Activated CD8-positive, alpha-beta T cell treated with anti-CD3 and anti-CD28 coated beads for 36 hours (primary cell): Measurements from ENCODE around the gene RPL41. TPM values are rescaled to one million over a fixed set of nuclear protein-coding genes. Genes with fewer than 3 reads are reported as not detected.
A peak's percentile ranks its signal among the peaks of the same experiment; 100 is the strongest.
"Not testable (repeated sequence)": the region's sequence is repeated elsewhere in the genome, so short reads cannot be mapped to it uniquely, and the experiment has no call there.

Source experiments
- ATAC-seq: fragments of 200-7000 bp; cut with Tn5 transposase; one replicate; pipeline ENCODE4 v1.10.0; 2021; ENCODE audit warnings: mild to moderate bottlenecking, moderate library complexity
- CTCF ChIA-PET: fragments of 350-600 bp; sonication (Branson Sonifier 250); formaldehyde crosslinking; loops from one replicate; lab custom pipeline; 2021; ENCODE audit warnings: antibody characterized with exemption; lab: Charles Lee
- POLR2A ChIA-PET: fragments of 350-600 bp; sonication (Branson Sonifier 250); formaldehyde crosslinking; loops from one replicate; lab custom pipeline; 2021; ENCODE audit warnings: antibody characterized with exemption; lab: Charles Lee
- DNase-seq: peaks from one replicate; pipeline ENCODE4 v3.0.0-alpha.2; 2020
- H3K27ac Mint-ChIP-seq: one replicate; pipeline ENCODE4 v1.8.0; 2021; ENCODE audit warnings: mild to moderate bottlenecking, mixed read lengths
- H3K27me3 Mint-ChIP-seq: one replicate; pipeline ENCODE4 v1.8.0; 2021; ENCODE audit warnings: mixed read lengths
- H3K36me3 Mint-ChIP-seq: one replicate; pipeline ENCODE4 v1.8.0; 2021; ENCODE audit warnings: low read depth, mixed read lengths
- H3K4me1 Mint-ChIP-seq: one replicate; pipeline ENCODE4 v1.8.0; 2021; ENCODE audit warnings: low read depth, mixed read lengths
- H3K4me3 Mint-ChIP-seq: one replicate; pipeline ENCODE4 v1.8.0; 2021; ENCODE audit warnings: mild to moderate bottlenecking, moderate library complexity, mixed read lengths
- H3K9me3 Mint-ChIP-seq: one replicate; pipeline ENCODE4 v1.8.0; 2021; ENCODE audit warnings: mixed read lengths
- intact Hi-C: fragments of 100-400 bp; cut with micrococcal nuclease; formaldehyde crosslinking; loops from one replicate; pipeline ENCODE4 v1.10.0; 2022
- total RNA-seq, 2 experiments: library from RNA; stranded (reverse); gene quantifications; one replicate each; pipeline ENCODE4 v1.2.3, GENCODE V29; 2021
- TF ChIP-seq, protein P1 (sequence below): fragments of 200-600 bp; IDR thresholded peaks from one replicate; pipeline ENCODE4 v1.8.0; 2022; ENCODE audit warnings: antibody characterized with exemption, mild to moderate bottlenecking

Gene RPL41
- total RNA-seq, 2 experiments from 2014 or later, result 5,401 to 5,452 TPM

DNA sequence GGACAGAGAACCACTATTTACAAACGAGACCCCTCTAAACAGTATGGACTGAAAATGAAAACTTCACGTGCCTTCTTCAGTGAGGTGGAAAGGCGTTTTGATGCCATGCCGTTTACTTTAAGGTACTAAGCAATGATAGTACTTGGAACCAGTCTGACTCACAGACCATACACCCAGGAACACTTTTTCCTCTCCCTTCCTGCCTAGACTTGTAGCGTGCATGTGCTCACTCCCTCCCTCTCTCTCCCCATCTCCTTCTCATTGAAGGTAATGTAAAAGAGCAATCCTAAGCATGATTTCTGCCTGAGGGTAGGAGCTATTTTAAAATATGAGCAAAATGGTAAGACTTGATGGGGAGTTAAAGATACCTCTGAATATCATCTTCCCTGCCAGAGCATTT is 5.9 kb upstream of the RPL41 start:
- Mint-ChIP-seq H3K27me3 (no peaks in the 10 kb centered on the region), H3K27ac (peak overlapping the region; percentile 73), H3K9me3 (no peaks in the 10 kb centered on the region), H3K4me1 (peaks cover 31% of the 10 kb centered on the region), H3K36me3 (peaks cover 83% of the 10 kb centered on the region), H3K4me3 (no peak overlapping the region)
- TF ChIP-seq, protein P1, sequence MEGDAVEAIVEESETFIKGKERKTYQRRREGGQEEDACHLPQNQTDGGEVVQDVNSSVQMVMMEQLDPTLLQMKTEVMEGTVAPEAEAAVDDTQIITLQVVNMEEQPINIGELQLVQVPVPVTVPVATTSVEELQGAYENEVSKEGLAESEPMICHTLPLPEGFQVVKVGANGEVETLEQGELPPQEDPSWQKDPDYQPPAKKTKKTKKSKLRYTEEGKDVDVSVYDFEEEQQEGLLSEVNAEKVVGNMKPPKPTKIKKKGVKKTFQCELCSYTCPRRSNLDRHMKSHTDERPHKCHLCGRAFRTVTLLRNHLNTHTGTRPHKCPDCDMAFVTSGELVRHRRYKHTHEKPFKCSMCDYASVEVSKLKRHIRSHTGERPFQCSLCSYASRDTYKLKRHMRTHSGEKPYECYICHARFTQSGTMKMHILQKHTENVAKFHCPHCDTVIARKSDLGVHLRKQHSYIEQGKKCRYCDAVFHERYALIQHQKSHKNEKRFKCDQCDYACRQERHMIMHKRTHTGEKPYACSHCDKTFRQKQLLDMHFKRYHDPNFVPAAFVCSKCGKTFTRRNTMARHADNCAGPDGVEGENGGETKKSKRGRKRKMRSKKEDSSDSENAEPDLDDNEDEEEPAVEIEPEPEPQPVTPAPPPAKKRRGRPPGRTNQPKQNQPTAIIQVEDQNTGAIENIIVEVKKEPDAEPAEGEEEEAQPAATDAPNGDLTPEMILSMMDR, result no peak
- DNase-seq (no peak), ATAC-seq (no peak)
- ChIA-PET CTCF (interaction anchor here (1.3 kb wide), 1 partner anchor 63 kb away, joined by 5 read pairs; no protein-coding TSS in a partner anchor), POLR2A (interaction anchor here (0.8 to 9.1 kb wide), 8 partner anchors 7 to 65 kb away, joined by 3 to 162 read pairs (median 4); partner anchors contain the start of genes ESYT1, RPL41 and ZC3H10)
- intact Hi-C loops, result no loop called here

GRCh38 chr12:56114084-56114483 is 2.3 kb upstream of the RPL41 start:
- Mint-ChIP-seq H3K27me3 (no peaks in the 10 kb centered on the region), H3K36me3 (peaks cover 72% of the 10 kb centered on the region), H3K9me3 (no peaks in the 10 kb centered on the region), H3K27ac (peak overlapping the region; percentile 61), H3K4me3 (no peak overlapping the region), H3K4me1 (peaks cover 17% of the 10 kb centered on the region)
- intact Hi-C loops, result no loop called here
- DNase-seq (no peak), ATAC-seq (no peak)
- TF ChIP-seq, protein P1, result no peak
- ChIA-PET POLR2A (interaction anchor here (2.7 kb wide), 1 partner anchor 10 kb away, joined by 10 read pairs; the partner anchor contains the start of gene PA2G4), CTCF (interaction anchor here (1.1 kb wide), 1 partner anchor 9 kb away, joined by 5 read pairs; the partner anchor contains the start of gene PA2G4)

- peaks cover 61% of the 10 kb centered on the region for H3K36me3 Mint-ChIP-seq
- peak overlapping the region; percentile 89 for H3K4me3 Mint-ChIP-seq
Observed at GRCh38 chr12:56115329-56115728, 1.1 kb upstream of the RPL41 start.

GRCh38 chr12:56117082-56117706 is 761 bp downstream of the RPL41 start:
- Mint-ChIP-seq H3K4me1 (peaks cover 23% of the 10 kb centered on the region), H3K27ac (peak overlapping the region; percentile 100), H3K4me3 (peak overlapping the region; percentile 89), H3K36me3 (peaks cover 55% of the 10 kb centered on the region)
- not testable (repeated sequence) for H3K9me3 Mint-ChIP-seq, DNase-seq, ATAC-seq, H3K27me3 Mint-ChIP-seq
- intact Hi-C loops, result loop anchor here (5.0 kb wide), 2 partner anchors 35 to 75 kb away; partner anchors contain the start of genes MYL6B and RPS26
- ChIA-PET POLR2A (interaction anchor here (0.6 to 5.9 kb wide), 30 partner anchors 8 to 1837 kb away, joined by 3 to 162 read pairs (median 5); partner anchors contain the start of genes ANKRD52, BAZ2A, CBX5 and CD63), CTCF (interaction anchor here (0.7 to 5.3 kb wide), 15 partner anchors 9 to 380 kb away, joined by 3 to 91 read pairs (median 13); partner anchors contain the start of genes ANKRD52, ESYT1, MYL6 and MYL6B)

More at GRCh38 chr12:56115329-56115728, 1.1 kb upstream of the RPL41 start:
- TF ChIP-seq, protein P1, result no peak
- Mint-ChIP-seq H3K9me3 (no peaks in the 10 kb centered on the region), H3K27me3 (no peaks in the 10 kb centered on the region), H3K4me1 (peaks cover 27% of the 10 kb centered on the region), H3K27ac (peak overlapping the region; percentile 100)
- no peak for ATAC-seq
- CTCF ChIA-PET, result interaction anchor here (1.2 to 1.9 kb wide), 3 partner anchors 11 to 74 kb away, joined by 3 to 9 read pairs (median 8); partner anchors contain the start of genes PA2G4 and SMARCC2
- DNase-seq, result no peak
- POLR2A ChIA-PET, result interaction anchor here (0.9 to 5.9 kb wide), 6 partner anchors 9 to 76 kb away, joined by 3 to 162 read pairs (median 8); partner anchors contain the start of genes ESYT1 and PA2G4
- intact Hi-C loops, result loop anchor here (5.0 kb wide), 2 partner anchors 37 to 73 kb away; partner anchors contain the start of genes MYL6B and RPS26
